CD4-positive, alpha-beta T cell treated with Interleukin-15 for 4 hours (primary cell): ENCODE measurements around the gene RSBN1L.
"Not testable (repeated sequence)": the region's sequence is repeated elsewhere in the genome, so short reads cannot be mapped to it uniquely, and the experiment has no call there.

Source experiments
- DNase-seq: peaks from one replicate; pipeline ENCODE4 v3.0.0-alpha.2; 2020; ENCODE audit warnings: low spot score

RSBN1L gene

DNA sequence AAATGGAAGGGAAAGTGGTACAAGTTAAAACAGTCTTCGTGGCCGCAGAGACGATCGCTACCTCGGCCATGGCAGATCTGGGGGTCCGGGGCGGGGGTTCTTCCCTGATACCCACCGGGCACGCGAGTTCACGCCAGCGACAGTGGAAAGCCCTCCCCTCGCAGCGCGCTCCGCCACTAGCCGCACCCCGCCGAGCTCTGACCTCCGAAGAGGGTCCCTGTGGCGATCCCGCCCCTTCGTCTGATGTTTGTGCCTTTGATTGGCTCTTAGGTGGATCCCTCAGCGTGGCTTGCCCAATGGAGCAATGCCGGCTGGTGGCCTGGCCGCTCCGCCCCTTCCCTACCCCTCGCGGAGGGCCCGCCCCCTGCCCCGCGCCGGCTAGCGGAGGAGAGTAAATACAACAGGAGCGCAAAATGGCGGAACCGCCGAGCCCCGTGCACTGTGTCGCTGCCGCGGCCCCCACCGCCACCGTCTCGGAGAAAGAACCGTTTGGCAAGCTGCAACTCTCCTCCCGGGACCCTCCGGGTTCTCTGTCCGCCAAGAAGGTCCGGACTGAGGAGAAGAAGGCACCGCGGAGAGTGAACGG, at the start of gene RSBN1L:
RSBN1L (plus strand) TSS at position 403 of the 586 bp plus-strand sequence; CDS start at position 414, 11 bp downstream.
- peak; percentile 98 for DNase-seq

DNA sequence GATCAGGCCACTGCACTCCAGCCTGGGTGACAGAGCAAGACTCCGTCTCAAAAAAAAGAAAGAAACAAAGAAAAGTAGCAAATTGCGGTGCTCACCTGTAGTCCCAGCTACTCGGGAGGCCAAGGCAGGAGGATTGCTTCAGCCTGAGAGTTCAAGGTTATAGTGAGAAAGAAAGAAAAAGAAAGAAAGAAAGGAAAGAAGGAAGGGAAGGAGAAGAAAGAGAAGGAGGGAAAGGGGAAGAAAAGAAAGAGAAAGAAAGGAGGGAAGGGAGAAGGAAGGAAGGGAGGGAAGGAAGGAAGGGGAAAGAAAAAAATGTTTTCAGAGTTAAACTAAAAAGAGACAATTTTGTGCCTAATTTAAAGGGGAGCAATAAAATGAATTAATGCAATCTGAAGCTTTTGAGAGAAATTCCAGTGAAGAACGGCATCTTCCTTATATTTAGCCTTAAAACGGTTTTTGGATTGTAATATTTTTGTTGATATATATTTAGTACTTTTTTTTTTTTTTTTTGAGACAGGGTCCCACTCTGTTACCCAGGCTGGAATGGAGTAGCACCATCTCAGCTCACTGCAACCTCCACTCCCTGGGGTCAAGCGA, 47.4 kb upstream of the RSBN1L start:
- DNase-seq, result no peak

DNA sequence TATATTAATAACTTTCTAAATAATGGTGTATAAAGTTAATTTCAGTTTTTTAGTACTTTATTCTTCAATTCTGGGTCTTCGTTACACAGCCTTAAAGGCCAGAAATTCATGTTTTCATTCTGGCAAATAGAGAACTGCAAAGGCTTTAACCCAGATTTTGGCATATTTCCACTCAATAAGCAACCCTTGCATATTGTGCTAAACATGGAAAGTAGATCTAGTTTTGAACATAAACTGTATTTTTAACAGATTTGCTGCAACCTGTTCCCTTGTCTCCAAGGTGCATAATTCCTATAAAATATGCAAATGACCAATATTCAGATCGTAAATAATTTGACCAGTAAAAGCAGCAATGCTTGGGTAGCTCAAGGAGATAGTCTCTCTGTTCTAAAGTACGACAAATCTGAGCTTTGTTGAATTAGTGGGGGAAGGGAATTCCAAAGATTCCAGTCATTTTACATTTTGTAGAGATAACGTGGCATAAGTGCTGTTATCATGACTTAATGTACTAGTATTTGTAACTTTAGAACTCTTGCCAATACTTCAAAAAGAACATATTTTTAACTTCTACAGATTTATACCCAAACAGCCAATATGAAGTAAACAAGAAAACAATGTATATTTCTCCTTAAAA, 46.4 kb upstream of the RSBN1L start:
- no peak for DNase-seq

DNA sequence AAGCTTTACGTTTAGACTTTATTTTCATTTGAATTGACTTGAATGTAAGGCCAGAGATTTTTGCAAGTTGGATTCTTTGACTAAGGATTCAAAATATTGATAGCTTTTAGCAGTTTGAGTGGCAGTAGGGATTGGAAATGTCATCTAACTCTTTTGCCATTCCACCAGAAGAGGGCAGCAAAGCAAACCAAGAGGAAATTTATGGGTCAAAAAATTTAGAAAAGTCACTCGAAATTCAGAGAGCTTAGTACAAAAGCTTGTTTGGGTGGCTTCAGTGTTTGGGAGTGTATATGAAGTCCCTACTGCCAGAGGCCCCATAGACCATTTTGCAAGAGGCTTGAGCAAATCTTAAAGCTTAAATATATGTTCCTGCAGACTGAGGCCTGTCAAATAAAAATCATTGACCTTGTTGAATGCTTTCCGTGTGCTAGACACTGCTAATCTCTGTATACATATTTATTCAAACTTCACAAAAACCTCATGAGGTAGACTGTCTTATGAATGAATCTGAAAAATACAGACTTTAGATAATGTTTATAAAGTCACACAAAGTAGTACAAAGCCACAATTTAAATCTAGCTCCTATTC, 44.6 kb upstream of the RSBN1L start:
- DNase-seq, result peak; percentile 63

DNA sequence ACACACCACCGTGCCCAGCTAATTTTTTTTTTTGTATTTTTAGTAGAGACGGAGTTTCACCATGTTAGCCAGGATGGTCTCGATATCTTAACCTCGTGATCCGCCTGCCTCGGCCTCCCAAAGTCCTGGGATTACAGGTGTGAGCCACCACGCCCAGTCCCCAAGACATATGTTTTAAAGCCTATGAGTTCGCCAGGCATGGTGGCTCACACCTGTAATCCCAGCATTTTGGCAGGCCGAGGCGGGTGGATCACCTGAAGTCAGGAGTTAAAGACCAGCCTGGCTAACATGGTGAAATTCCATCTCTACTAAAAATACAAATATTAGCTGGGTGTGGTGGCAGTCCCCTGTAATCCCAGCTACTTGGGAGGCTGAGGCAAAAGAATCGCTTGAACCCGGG, 43.4 kb upstream of the RSBN1L start:
- DNase-seq, result not testable (repeated sequence)

DNA sequence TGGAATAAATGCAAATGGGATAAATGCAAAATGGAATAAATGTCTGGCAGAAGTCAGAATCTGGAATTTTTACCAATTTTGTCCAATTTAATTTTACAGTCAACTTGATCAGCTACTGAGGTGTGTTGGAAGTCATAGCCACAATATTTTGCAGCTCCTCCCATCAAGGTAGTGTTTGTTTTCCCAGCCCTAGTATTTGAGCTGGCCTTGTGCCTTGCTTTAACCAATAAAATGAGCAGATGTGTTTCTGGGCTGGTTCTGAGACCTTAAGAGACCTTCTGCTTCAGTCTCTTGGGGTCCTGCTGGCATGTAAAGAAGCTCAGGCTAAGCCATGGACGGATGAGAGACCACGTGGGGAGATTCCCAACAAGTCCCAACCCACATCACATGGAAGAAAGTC, 42.7 kb upstream of the RSBN1L start:
- DNase-seq, result no peak

DNA sequence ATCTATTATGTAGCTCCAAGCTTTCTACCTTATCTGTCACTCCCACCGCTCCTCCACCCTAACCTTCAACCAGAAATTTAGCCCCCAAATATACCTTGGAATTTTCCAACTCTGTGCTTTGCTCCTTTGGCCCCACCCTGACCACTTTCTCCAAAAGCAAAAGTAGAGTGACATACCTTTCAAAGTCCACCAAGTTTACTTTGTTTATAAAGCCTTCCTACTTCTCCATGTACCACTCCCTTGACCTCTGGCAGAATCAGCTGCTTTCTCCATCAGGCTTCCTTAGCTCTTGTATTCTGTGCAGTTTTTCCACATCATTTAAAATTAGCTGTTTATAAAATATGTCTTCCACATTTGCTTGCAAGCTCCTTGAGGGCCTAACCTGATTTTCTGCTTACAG, 40.9 kb upstream of the RSBN1L start:
- no peak for DNase-seq

DNA sequence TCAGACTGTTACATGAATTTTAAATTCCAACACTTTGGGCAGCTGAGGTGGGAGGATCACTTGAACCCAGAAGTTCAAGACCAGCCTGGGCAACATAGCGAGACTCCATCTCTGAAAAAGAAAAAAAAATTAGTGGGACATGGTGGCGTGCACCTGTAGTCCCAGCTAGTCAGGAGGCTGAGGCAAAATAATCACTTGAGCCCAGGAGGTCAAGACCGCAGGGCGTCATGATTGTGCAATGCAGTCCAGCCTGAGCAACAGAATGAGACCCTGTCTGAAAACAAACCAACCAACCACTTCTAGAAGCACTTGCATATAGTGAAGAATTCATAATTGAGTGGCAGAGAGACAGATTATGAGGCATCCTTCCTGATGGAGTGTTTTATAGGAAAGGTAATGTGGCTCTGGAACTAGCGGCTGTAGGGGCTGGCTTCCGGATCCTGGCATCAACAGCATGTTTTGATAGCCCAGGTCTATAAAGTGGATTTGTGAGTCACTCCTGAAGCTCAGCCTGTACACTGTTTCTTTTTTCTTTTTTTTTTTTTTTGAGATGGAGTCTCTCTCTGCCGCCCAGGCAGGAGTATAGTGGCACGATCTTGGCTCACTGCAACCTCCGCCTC, 40.3 kb upstream of the RSBN1L start:
- DNase-seq, result no peak

DNA sequence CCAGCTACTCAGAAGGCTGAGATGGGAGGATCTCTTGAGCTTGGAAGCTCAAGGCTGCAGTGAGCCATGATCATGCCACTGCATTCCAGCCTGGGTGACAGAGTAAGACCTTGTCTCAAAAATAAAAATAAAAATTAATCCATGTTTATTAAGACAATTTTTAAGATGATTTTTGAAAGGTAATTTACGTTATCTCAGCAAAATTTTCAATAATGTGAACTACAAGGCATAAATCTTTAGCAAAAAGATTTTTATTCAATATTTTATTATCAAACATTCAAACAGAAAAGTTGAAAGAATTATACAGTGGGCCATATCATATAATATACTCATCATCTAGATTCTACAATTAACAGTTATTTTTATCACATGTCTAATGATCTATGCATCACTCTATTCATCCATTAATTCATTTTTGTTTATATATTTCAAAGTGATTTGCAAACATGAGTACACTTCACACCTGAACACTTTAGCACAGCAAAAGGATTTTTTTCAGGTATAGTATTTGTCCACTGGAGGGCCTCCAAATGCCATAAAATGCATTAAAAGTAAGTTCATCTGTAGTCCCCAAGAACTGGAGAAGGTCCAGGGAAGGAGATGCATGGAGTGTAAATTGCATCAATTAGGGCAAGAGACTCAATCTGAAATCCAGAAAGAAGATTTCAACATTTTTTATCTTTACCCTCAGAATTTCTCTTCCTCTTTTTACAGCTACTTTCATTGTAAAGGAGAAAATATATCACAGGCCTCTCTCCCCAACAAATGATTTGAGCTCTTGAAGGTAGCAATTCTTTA, 38.6 kb upstream of the RSBN1L start:
- DNase-seq, result peak; percentile 55

DNA sequence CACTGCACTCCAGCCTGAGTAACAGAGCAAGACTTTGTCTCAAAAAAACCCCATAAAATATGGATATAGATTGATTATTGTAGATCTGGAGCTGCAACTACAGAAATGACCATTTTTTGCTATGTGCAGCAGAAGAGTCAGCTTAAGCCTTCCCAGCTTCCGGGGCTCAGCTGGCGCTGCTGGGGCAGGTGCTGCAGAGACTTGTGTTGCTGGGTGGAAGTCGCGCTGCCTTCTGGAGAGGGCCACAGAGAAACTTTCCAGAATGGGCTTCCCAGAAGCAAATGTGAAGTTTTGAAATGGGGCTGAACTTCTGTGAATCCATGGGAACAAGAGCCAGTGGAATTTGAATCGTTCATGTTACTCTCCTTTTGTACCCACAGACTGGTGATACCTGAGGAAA, 37.3 kb upstream of the RSBN1L start:
- DNase-seq, result no peak

DNA sequence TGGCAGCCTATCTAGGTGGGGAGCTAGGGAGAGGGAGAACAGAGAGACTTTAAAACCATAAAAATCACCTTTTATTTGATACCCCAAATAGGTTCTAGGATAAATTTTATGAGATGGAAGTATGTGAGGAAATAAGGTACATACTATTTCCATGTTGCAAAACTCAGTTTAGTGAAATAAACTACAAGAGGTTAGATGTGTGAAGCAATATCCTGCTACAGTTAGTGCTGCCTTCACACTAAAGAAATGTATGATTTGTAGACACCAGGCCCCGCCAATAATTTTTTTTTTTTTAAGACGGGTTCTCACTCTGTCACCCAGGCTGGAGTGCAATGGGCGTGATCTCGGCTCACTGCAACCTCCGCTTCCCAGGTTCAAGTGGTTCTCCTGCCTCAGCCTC, 34.4 kb upstream of the RSBN1L start:
- no peak for DNase-seq

DNA sequence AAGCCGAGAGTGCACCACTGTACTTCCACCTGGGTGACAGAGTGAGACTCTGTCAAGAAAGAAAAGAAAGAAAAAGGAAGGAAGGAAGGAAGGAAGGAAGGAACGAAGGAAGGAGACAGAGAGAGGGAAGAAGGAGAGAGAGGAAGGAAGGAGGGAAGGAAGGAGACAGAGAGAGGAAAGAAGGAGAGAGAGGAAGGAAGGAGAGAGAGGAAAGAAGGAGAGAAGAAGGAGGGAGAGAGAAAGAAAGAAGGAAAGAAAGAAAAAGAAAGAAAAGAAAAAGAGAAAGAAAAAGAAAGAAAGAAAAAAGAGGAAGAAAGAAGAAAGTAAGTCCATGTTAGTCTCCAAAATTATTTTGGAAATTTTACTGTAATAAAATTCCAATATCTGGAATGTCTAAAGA, 33.4 kb upstream of the RSBN1L start:
- no peak for DNase-seq

DNA sequence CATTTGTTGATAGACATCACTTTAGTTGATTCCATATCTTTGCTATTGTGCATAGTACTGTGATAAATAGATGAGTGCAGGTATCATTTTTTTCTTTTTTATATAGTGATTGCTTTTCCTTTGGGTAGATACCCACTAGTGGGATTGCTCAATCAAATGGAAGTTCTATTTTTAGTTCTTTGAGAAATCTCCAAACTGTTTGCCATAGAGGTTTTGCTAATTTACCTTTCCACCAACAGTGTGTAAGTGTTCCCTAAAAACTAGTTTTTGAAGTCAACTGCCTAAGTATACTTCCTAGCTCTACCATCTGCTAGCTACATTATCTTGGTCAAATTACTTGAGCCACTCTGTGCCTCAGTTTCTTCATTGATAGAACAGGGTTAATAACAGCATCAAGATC, 31.5 kb upstream of the RSBN1L start:
- DNase-seq, result no peak

DNA sequence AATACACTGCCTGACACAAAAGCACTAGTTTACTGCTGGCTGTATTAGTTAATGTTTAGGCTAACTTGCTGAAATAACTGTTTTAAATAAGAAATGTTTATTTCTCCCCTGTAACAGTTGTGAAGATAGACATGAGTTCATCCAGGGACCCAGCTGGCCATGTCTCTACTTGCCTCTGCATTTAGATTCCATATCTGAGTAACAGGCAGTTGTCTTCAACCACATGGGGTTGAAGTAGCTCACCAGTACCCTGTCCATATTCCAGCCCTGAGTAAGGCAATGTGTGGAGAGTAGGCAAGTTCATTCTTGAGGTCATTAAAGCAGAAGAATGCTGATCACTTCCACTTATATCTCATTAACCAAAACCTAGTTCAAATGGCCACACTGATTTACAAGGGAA, 31.1 kb upstream of the RSBN1L start:
- DNase-seq, result no peak

DNA sequence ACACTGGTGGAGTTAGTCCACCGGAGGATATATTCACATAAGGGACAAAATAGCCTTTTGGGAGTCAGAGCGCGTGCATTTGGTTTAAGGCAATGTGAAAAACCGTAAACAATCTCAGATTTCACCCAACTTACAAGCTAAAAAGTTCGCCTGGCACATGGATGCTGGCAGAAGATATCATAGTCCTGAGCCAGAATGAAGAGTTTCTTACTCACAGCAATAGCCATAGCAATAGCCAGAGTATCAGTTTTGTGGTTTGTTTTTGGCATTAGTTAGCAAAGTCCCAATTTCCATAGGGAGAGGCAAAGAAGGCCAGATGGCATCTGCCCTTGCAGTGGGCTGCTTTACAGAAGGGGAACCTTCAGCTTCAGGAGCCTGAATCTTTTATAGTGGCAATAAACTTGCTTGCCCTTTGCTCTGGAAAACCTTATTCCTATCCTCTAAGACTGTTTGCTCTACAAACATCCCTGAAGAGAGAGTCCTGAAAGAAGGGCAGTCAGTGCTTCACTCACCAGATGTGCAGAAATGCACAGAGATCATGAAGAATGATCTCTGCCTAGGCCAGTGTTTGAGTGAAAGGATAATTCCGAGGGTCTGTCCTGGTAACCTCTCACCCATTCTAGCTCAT, 28.7 kb upstream of the RSBN1L start:
- no peak for DNase-seq

DNA sequence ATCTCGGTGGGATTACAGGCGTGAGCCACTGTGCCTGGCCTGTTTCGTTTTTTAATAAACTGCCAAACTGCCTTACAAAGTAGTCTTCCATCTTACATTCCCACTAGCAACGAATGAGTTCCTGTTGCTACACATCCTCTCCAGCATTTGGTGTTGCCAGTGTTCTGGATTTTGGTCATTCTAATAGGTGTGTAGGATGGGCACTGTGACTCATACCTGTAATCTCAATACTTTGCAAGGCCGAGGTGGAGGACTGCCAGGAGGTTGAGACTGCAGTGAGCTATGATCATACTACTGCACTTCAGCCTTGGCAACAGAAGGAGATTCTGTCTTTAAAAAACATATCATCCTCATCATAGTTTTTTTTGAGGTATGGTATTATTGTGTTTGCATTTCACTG, 21.4 kb upstream of the RSBN1L start:
- no peak for DNase-seq

DNA sequence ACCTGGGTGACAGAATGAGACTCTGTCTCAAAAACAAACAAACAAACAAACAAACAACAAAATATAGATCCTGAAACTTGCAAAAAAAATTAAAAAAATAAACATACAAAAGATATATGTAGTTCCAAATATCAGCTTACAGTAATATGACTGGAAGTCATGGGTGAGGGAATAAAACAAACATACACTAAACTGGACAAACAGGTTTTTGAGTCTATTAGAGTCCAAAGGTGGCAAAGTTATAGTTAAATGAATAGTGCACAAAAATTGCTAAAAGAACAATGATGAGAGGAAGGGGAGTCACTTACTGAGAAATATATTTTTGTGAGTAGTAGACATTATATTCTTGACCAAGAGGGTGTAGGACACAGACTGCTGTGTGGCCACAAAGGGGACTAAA, 16.7 kb upstream of the RSBN1L start:
- no peak for DNase-seq

DNA sequence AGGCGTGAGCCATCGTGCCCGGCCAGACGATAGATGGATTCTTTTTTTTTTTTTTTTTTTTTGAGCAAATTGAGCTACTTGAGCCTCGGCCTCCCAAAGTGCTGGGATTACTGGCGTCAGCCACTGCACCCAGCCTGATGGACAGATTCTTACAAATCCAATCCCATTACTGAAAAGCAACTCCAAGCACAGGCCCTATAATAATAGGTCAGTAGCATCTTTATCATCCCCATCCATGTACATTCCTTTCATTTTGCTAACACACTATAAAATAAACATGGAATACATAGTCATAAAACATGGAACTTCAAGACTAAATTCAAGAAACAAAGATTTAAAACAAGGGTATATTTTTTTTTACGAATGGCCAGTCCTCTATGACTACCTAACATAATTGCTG, 16.0 kb upstream of the RSBN1L start:
- no peak for DNase-seq

DNA sequence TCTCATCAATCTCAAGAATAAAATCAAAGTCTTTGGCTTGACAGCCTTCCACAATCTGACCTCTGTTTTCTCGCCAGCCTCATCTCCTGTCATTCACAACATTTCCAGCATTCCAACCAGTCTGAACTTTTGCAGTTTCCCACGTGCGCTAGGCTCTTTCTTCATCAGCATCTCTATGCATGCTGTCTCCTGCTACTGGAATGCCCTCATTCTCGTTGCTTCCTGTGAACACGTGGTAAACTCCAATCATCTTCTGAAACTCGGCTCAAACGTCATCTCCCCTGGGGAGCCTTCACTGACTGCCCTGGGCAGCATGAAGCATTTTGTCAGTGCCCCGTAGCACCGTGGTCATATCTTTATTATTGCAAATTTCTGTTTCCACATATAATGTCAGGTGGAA, 12.2 kb upstream of the RSBN1L start:
- DNase-seq, result no peak

DNA sequence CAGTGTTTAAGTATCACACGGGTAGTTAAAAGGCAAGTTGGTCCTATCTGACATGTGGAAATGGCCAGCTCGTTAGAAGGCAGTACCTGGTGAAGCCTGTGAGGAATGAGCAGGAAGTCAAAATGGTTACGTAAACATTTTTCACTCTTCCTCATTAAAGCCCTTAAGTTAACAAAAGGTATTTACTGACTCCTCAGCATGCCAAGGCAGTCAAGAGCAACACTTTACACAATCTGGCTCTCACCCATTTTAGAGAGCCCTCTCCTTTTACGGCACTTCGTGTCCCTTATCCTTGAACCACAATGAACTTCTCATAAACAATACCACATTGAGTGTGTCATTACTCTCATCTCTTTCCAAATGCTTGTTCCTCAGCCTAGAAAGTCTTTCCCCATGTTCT, 11.0 kb upstream of the RSBN1L start:
- DNase-seq, result no peak

DNA sequence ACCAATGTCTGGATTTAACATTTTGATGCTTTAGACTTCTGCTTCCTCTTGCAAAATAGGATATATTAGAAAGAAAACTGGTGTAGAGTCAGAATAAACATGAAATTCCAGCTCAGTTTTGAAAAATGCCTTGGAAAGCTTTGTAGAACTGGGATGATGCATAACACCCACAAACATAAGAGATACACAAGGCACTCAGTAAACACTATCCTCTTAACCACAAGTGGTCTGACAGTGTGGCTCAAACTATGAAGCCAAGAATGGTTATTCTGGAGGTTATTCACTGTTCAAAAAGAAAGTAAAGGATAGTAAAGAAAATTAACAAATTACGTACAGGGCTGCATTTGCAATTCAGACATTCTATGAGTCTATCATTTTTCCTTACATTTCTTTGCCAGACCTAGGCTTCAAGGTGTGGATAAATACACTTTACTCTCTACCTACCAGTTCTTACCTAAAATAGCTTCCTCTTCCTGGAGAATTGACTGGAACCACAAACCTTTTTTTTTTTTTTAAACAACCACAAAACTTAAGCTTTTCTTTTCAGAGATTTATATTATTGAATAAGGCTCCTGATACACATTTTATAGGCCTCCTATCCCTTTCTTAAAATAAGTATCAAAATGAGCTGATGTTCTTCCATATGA, 9.0 kb upstream of the RSBN1L start:
- DNase-seq, result no peak
